K562 (cell line): Measurements from ENCODE around the gene RAD51AP2. TPM values are rescaled to one million over a fixed set of nuclear protein-coding genes. Genes with fewer than 3 reads are reported as not detected.

Experiments
- ATAC-seq: fragments of 200-7000 bp; cut with Tn5 transposase; 3 replicates; pipeline ENCODE4 v1.9.1; 2020; ENCODE audit warnings: moderate library complexity
- BruUV-seq: library from RNA; stranded (reverse); fragments of 400-500 nt; replicated peaks from 2 replicates; lab custom pipeline; 2021; lab: Mats Ljungman, UMichigan
- CTCF ChIA-PET: fragments of 300-600 bp; formaldehyde crosslinking; extraction: SDS; loops from one replicate; lab custom pipeline; 2021; ENCODE audit warnings: low intra/inter-chr PET ratio; lab: Yijun Ruan, JAX
- POLR2A ChIA-PET: fragments of 300-600, 350-650 bp; sonication (Branson Sonifier 250); formaldehyde crosslinking; extraction: SDS; loops from one replicate; lab custom pipeline; 2021; ENCODE audit warnings: antibody characterized with exemption, inconsistent platforms; lab: Yijun Ruan, JAX
- DNase-seq, 4 experiments: peaks; one replicate each; pipeline versions ENCODE4 v3.0.0 to v3.0.0-alpha.2; 2011 to 2018; ENCODE audit warnings: low spot score in 3 of 4, mixed read lengths in 3 of 4; ENCODE audit errors: extremely low read depth in 1 of 4
- FAIRE-seq: peaks from 2 replicates; lab custom pipeline; 2011; peaks lifted over from hg19 to GRCh38; lab: Jason Lieb, UNC
- H2AFZ ChIP-seq: 2 replicates; pipeline ENCODE4 v1.6.0; 2011; ENCODE audit warnings: low read depth, low read length, control low read depth, inconsistent platforms
- H3K27ac ChIP-seq: fragments of 200-600 bp; 3 replicates; pipeline ENCODE4 v1.8.0; 2011; ENCODE audit warnings: low read depth, mild to moderate bottlenecking, control low read depth, inconsistent platforms, low read length, moderate library complexity, mixed read lengths; ENCODE audit errors: extremely low read depth
- H3K27me3 ChIP-seq, 2 experiments: fragments of 300-600 bp in 1 of 2; 2 replicates in 1 of 2; 3 replicates in 1 of 2; pipeline versions ENCODE4 v1.6.0 to v1.8.0; 2011; ENCODE audit warnings: inconsistent platforms in 2 of 2, low read length in 2 of 2, mild to moderate bottlenecking in 1 of 2, mixed read lengths in 1 of 2, moderate library complexity in 1 of 2; ENCODE audit not compliant: control insufficient read depth in 2 of 2, insufficient read depth in 2 of 2
- H3K36me3 ChIP-seq: fragments of 300-600 bp; 3 replicates; pipeline ENCODE4 v1.8.0; 2011; ENCODE audit warnings: mild to moderate bottlenecking, low read length, inconsistent platforms; ENCODE audit not compliant: control insufficient read depth, insufficient read depth
- H3K4me1 ChIP-seq, 2 experiments: fragments of 200-600 bp in 1 of 2; replicated peaks in 1 of 2; 2 replicates in 1 of 2; 3 replicates in 1 of 2; pipeline versions ENCODE4 v1.5.1 to v1.8.0; 2011; ENCODE audit warnings: inconsistent platforms in 2 of 2, low read length in 2 of 2, mild to moderate bottlenecking in 1 of 2, mixed read lengths in 1 of 2, moderate library complexity in 1 of 2; ENCODE audit not compliant: control insufficient read depth in 2 of 2, insufficient read depth in 2 of 2
- H3K4me2 ChIP-seq: 2 replicates; pipeline ENCODE4 v1.6.1; 2011; ENCODE audit warnings: low read length, control low read depth, inconsistent platforms, mixed read lengths; ENCODE audit not compliant: insufficient read depth
- H3K4me3 ChIP-seq: fragments of 200-600 bp; sonication (generic), shearing (Covaris generic); 2 replicates; pipeline ENCODE4 v1.5.1; 2016; ENCODE audit warnings: control low read depth, inconsistent platforms
- H3K79me2 ChIP-seq: fragments of 200-600 bp; 3 replicates; pipeline ENCODE4 v1.8.0; 2011; ENCODE audit warnings: low read length, inconsistent platforms; ENCODE audit not compliant: control insufficient read depth, insufficient read depth
- H3K9ac ChIP-seq, 2 experiments: 2 replicates each; pipeline versions ENCODE4 v1.6.0 to v1.6.1; 2011; ENCODE audit warnings: low read depth in 2 of 2, low read length in 2 of 2, control low read depth in 1 of 2, inconsistent platforms in 1 of 2, mild to moderate bottlenecking in 1 of 2, mixed read lengths in 1 of 2; ENCODE audit not compliant: insufficient read depth in 1 of 2
- H3K9me1 ChIP-seq: one replicate; pipeline ENCODE4 v1.6.0; 2011; ENCODE audit warnings: inconsistent platforms, mild to moderate bottlenecking, low read length, moderate library complexity; ENCODE audit not compliant: control insufficient read depth, insufficient read depth
- H3K9me3 ChIP-seq: replicated peaks from 2 replicates; pipeline ENCODE4 v1.5.1; 2011; ENCODE audit warnings: low read depth, low read length, inconsistent platforms; ENCODE audit not compliant: control insufficient read depth, insufficient read depth
- H4K20me1 ChIP-seq: replicated peaks from 2 replicates; pipeline ENCODE4 v1.6.1; 2011; ENCODE audit warnings: low read length, inconsistent platforms, mixed read lengths; ENCODE audit not compliant: control insufficient read depth, insufficient read depth
- ATF6 ChIP-seq: sonication (generic); formaldehyde crosslinking; IDR thresholded peaks from 2 replicates; pipeline ENCODE4 v1.4.0; 2020; ENCODE audit warnings: mild to moderate bottlenecking, missing genetic modification reagents
- BCL6 ChIP-seq: fragments of 250-450 bp; sonication (Bioruptor Pico); IDR thresholded peaks from 2 replicates; pipeline ENCODE4 v1.4.0; 2020
- BMI1 ChIP-seq: fragments of 150-350 bp; IDR thresholded peaks from 2 replicates; pipeline ENCODE4 v1.6.1; 2014; ENCODE audit warnings: low read length
- CEBPG ChIP-seq, 3 experiments: fragments of 200-800 bp in 1 of 3; sonication (Bioruptor generic) in 1 of 3; sonication (generic) in 1 of 3; formaldehyde crosslinking in 1 of 3; IDR thresholded peaks in 2 of 3; conservative IDR thresholded peaks in 1 of 3; 2 replicates each; pipeline versions ENCODE4 v1.6.1 to v1.8.0; 2016 to 2022; ENCODE audit warnings: missing compliant biosample characterization in 2 of 3, missing genetic modification characterization in 2 of 3, mild to moderate bottlenecking in 1 of 3, missing genetic modification reagents in 1 of 3
- FOXK1 ChIP-seq: sonication (generic); formaldehyde crosslinking; IDR thresholded peaks from 2 replicates; pipeline ENCODE4 v1.8.0; 2022; ENCODE audit warnings: missing genetic modification reagents, mild to moderate bottlenecking, borderline replicate concordance
- HLTF ChIP-seq: fragments of 450-650 bp; IDR thresholded peaks from 2 replicates; pipeline ENCODE4 v1.6.1; 2016
- IRF2 ChIP-seq: sonication (generic); formaldehyde crosslinking; IDR thresholded peaks from 2 replicates; pipeline ENCODE4 v1.8.1; 2022; ENCODE audit warnings: mild to moderate bottlenecking, missing genetic modification reagents
- KDM4B ChIP-seq, 2 experiments: fragments of 450-650 bp in 1 of 2; sonication (generic) in 1 of 2; IDR thresholded peaks; 2 replicates each; pipeline ENCODE4 v1.6.1; 2016 to 2017; ENCODE audit warnings: borderline replicate concordance in 2 of 2, antibody characterized with exemption in 1 of 2, low read depth in 1 of 2, mild to moderate bottlenecking in 1 of 2
- LARP7 ChIP-seq: fragments of 450-650 bp; IDR thresholded peaks from 2 replicates; pipeline ENCODE4 v1.6.1; 2016
- LCOR ChIP-seq: sonication (generic); formaldehyde crosslinking; IDR thresholded peaks from 2 replicates; pipeline ENCODE4 v1.8.0; 2022; ENCODE audit warnings: mild to moderate bottlenecking, missing genetic modification reagents
- NFRKB ChIP-seq: fragments of 450-650 bp; IDR thresholded peaks from 2 replicates; pipeline ENCODE4 v1.6.1; 2016; ENCODE audit warnings: low read depth
- PTTG1 ChIP-seq: fragments of 450-650 bp; IDR thresholded peaks from 2 replicates; pipeline ENCODE4 v1.6.1; 2016; ENCODE audit warnings: low read depth, mild to moderate bottlenecking, missing genetic modification characterization, missing compliant biosample characterization
- SMAD1 ChIP-seq: fragments of 150-350 bp; IDR thresholded peaks from 2 replicates; pipeline ENCODE4 v1.6.1; 2014; ENCODE audit warnings: low read length, low read depth; ENCODE audit not compliant: partially characterized antibody
- ZC3H4 ChIP-seq: sonication (generic); formaldehyde crosslinking; IDR thresholded peaks from 2 replicates; pipeline ENCODE4 v1.9.0; 2021; ENCODE audit warnings: missing genetic modification reagents, borderline replicate concordance
- ZFPM2 ChIP-seq: fragments of 250-450 bp; sonication (Bioruptor Pico); IDR thresholded peaks from 2 replicates; pipeline ENCODE4 v1.5.1; 2022; ENCODE audit warnings: mild to moderate bottlenecking
- ZNF778 ChIP-seq: fragments of 450-650 bp; formaldehyde crosslinking; IDR thresholded peaks from 2 replicates; pipeline ENCODE4 v1.4.0; 2020; ENCODE audit warnings: mild to moderate bottlenecking, moderate library complexity
- WGBS: fragments of 100-300 bp; shearing (Covaris generic); methylation state at CpG from one replicate; pipeline ENCODE4 v1.1.6; 2016; ENCODE audit warnings: low coverage, mixed read lengths; ENCODE audit not compliant: insufficient coverage; ENCODE audit errors: missing lambda C conversion rate; 5-methylcytosine and 5-hydroxymethylcytosine counted together
- in situ Hi-C: fragments of 300-500 bp; cut with MboI; formaldehyde crosslinking; loops from 4 replicates; pipeline ENCODE4 v1.15.0; 2018; ENCODE audit warnings: inconsistent platforms, mixed read lengths
- intact Hi-C: fragments of 100-400 bp; cut with micrococcal nuclease; formaldehyde crosslinking; loops from 2 replicates; pipeline ENCODE4 v1.14.2; 2022
- polyA plus RNA-seq, 8 experiments: library from polyadenylated mRNA; depleted of rRNA in 4 of 8; stranded (reverse) in 5 of 8; unstranded in 3 of 8; fragments of >200 nt; fragmentation: Nextera tagmentation in 2 of 8; fragmentation: Illumina TruSeq in 1 of 8; extraction: Ambion mirVana in 2 of 8; extraction: Trizol in 1 of 8; gene quantifications; 2 replicates each; pipeline versions ENCODE4 v1.2.1 to v1.2.3, GENCODE V29; 2011 to 2014; ENCODE audit warnings: inconsistent platforms in 1 of 8, missing spikeins in 1 of 8
- total RNA-seq, 7 experiments: library from RNA; depleted of rRNA in 6 of 7; stranded (reverse); fragments of >200 nt in 6 of 7; fragmentation: Illumina TruSeq in 2 of 7; extraction: Trizol in 2 of 7; gene quantifications; 2 replicates each; pipeline versions ENCODE4 v1.2.1 to v1.2.3, GENCODE V29; 2011 to 2021; ENCODE audit warnings: low replicate concordance in 1 of 7
- TF ChIP-seq, protein P1 (sequence below): fragments of 250-450 bp; sonication (Bioruptor Pico); IDR thresholded peaks from 2 replicates; pipeline ENCODE4 v1.8.0; 2022; ENCODE audit warnings: inconsistent platforms

The RAD51AP2 gene
- total and polyA plus RNA-seq, 9 of the 15 experiments (the other 6 are each of a cell fraction or from before 2014, with no cell fraction given), result 0.01 to 0.04 (median 0.04) TPM; not detected in 6

- TF ChIP-seq NFRKB, result no peak
Measured at GRCh38 chr2:17538022-17538843, 20.0 kb upstream of the RAD51AP2 start (continued).

- no peaks in the 10 kb centered on the region for H3K36me3 ChIP-seq
- CTCF ChIA-PET, result interaction anchor here (0.6 kb wide), 1 partner anchor 64 kb away, joined by 3 read pairs; no protein-coding TSS in a partner anchor
- H3K27me3 ChIP-seq, result peaks cover 29 to 30% of the 10 kb centered on the region in 2 experiments
- H3K9me3 ChIP-seq, result no peaks in the 10 kb centered on the region
- TF ChIP-seq PTTG1 (tag) (no peak), ATF6 (CRISPR knock-in tag) (no peak), IRF2 (CRISPR knock-in tag) (no peak), ZFPM2 (no peak), CEBPG (CRISPR knock-in tag; IDR thresholded peaks at IDR 0.05) (no peak), CEBPG (tag; conservative IDR thresholded peaks at IDR 0.05 in 1 of 2, IDR thresholded peaks at IDR 0.05 in 1 of 2) (no peak), KDM4B (IDR thresholded peaks at IDR 0.05; ENCODE audit: borderline replicate concordance in 2 of 2, low read depth in 1 of 2) (no peak), LCOR (CRISPR knock-in tag) (no peak), SMAD1 (no peak), HLTF (no peak), ZC3H4 (CRISPR knock-in tag) (no peak), BCL6 (CRISPR knock-in tag) (no peak), ZNF778 (CRISPR knock-in tag) (no peak), FOXK1 (no peak), LARP7 (no peak), BMI1 (no peak)
- TF ChIP-seq, protein P1, sequence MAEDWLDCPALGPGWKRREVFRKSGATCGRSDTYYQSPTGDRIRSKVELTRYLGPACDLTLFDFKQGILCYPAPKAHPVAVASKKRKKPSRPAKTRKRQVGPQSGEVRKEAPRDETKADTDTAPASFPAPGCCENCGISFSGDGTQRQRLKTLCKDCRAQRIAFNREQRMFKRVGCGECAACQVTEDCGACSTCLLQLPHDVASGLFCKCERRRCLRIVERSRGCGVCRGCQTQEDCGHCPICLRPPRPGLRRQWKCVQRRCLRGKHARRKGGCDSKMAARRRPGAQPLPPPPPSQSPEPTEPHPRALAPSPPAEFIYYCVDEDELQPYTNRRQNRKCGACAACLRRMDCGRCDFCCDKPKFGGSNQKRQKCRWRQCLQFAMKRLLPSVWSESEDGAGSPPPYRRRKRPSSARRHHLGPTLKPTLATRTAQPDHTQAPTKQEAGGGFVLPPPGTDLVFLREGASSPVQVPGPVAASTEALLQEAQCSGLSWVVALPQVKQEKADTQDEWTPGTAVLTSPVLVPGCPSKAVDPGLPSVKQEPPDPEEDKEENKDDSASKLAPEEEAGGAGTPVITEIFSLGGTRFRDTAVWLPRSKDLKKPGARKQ (CRISPR knock-in tag), result no peak
- DNase-seq, result no peak
- no peak overlapping the region for H3K4me2 ChIP-seq
- intact Hi-C loops, result no loop called here
- in situ Hi-C loops, result no loop called here
- POLR2A ChIA-PET, result no interaction called here
- no peaks in the 10 kb centered on the region for H4K20me1 ChIP-seq
- peaks cover 0 to 17% of the 10 kb centered on the region in 2 experiments; a peak in 3 of 5 replicates for H3K4me1 ChIP-seq
- no peaks in the 10 kb centered on the region for H3K79me2 ChIP-seq
- no peak for ATAC-seq
- no TSS peak for BruUV-seq
- no peak overlapping the region for H3K4me3 ChIP-seq
- H2AFZ ChIP-seq, result no peak overlapping the region
- H3K27ac ChIP-seq, result no peak overlapping the region
- no peaks in the 10 kb centered on the region for H3K9me1 ChIP-seq
- FAIRE-seq, result no peak
- 2% methylated on average over 2 of the region's 2 CpGs for WGBS
- H3K9ac ChIP-seq, result no peak overlapping the region
Measured at GRCh38 chr2:17536416-17536815, 18.2 kb upstream of the RAD51AP2 start.
